NCI-H226 (cell line): ENCODE measurements around the gene FCN2.
A peak's percentile ranks its signal among the peaks of the same experiment; 100 is the strongest.

Experiments used
- DNase-seq: peaks from one replicate; pipeline ENCODE4 v3.0.0-alpha.2; 2015

The FCN2 gene

GRCh38 chr9:134889386-134890154 lies 9.0 kb downstream of the FCN2 start:
- no peak for DNase-seq

GRCh38 chr9:134890155-134890495 lies 9.5 kb downstream of the FCN2 start:
- no peak for DNase-seq

GRCh38 chr9:134891053-134891452 lies 10.4 kb downstream of the FCN2 start:
- DNase-seq: no peak

GRCh38 chr9:134891713-134892112 lies 11.1 kb downstream of the FCN2 start:
- DNase-seq: no peak

GRCh38 chr9:134892221-134892620 lies 11.6 kb downstream of the FCN2 start:
- no peak for DNase-seq

- DNase-seq: no peak
Measured at GRCh38 chr9:134892820-134893420, 12.3 kb downstream of the FCN2 start.

GRCh38 chr9:134894136-134894860 lies 13.7 kb downstream of the FCN2 start:
- no peak for DNase-seq

- no peak for DNase-seq
Measured at GRCh38 chr9:134895097-134895496, 14.5 kb downstream of the FCN2 start.

- DNase-seq: no peak
Measured at GRCh38 chr9:134895567-134895907, 14.9 kb downstream of the FCN2 start.

GRCh38 chr9:134895908-134896833 lies 15.6 kb downstream of the FCN2 start:
- peak; percentile 76 for DNase-seq

- no peak for DNase-seq
Measured at GRCh38 chr9:134896834-134897583, 16.4 kb downstream of the FCN2 start.

- DNase-seq: no peak
Measured at GRCh38 chr9:134897584-134898170, 17.1 kb downstream of the FCN2 start.

- no peak for DNase-seq
Measured at GRCh38 chr9:134898319-134898718, 17.7 kb downstream of the FCN2 start.

- no peak for DNase-seq
Measured at GRCh38 chr9:134899168-134899567, 18.6 kb downstream of the FCN2 start.

- no peak for DNase-seq
Measured at GRCh38 chr9:134899818-134900217, 19.2 kb downstream of the FCN2 start.

- DNase-seq: no peak
Measured at GRCh38 chr9:134902936-134903335, 22.3 kb downstream of the FCN2 start.

GRCh38 chr9:134908524-134909309 lies 28.1 kb downstream of the FCN2 start:
- DNase-seq: no peak

GRCh38 chr9:134909511-134910481 lies 29.2 kb downstream of the FCN2 start:
- DNase-seq: no peak

GRCh38 chr9:134912126-134912840 lies 31.7 kb downstream of the FCN2 start:
- DNase-seq: no peak
